ENCODE data around the gene ARTN.

ARTN gene

GRCh38 chr1:43908226-43908625, 25.4 kb upstream of the ARTN start:
- H3K27me3 ChIP-seq (ENCODE audit: control insufficient read depth, insufficient read depth, low read length): no peaks in the 10 kb centered on the region
- no peak overlapping the region for H3K9ac ChIP-seq (ENCODE audit: low read depth, low read length)
- no peak overlapping the region for H3K4me3 ChIP-seq (ENCODE audit: low read length)
- no peaks in the 10 kb centered on the region for H3K4me1 ChIP-seq (ENCODE audit: control insufficient read depth, insufficient read depth, low read length)
- H3K4me2 ChIP-seq (ENCODE audit: low read length): no peak overlapping the region
- H3K36me3 ChIP-seq (ENCODE audit: insufficient read depth, low read length): peaks cover 4% of the 10 kb centered on the region
- no peaks in the 10 kb centered on the region for H3K9me3 ChIP-seq (replicated peaks; ENCODE audit: low read length)

- H3K27me3 ChIP-seq (ENCODE audit: control insufficient read depth, insufficient read depth, low read length): no peaks in the 10 kb centered on the region
- H3K9ac ChIP-seq (ENCODE audit: low read depth, low read length): no peak overlapping the region
- no peak overlapping the region for H3K4me2 ChIP-seq (ENCODE audit: low read length)
- H3K4me1 ChIP-seq (ENCODE audit: control insufficient read depth, insufficient read depth, low read length): no peaks in the 10 kb centered on the region
- H3K9me3 ChIP-seq (replicated peaks; ENCODE audit: low read length): no peaks in the 10 kb centered on the region
- H3K36me3 ChIP-seq (ENCODE audit: insufficient read depth, low read length): peaks cover 6% of the 10 kb centered on the region
- no peak overlapping the region for H3K4me3 ChIP-seq (ENCODE audit: low read length)
Observed at GRCh38 chr1:43908858-43909257, 24.7 kb upstream of the ARTN start.

GRCh38 chr1:43910343-43910742, 23.3 kb upstream of the ARTN start:
- no peak overlapping the region for H3K9ac ChIP-seq (ENCODE audit: low read depth, low read length)
- no peak overlapping the region for H3K4me2 ChIP-seq (ENCODE audit: low read length)
- no peaks in the 10 kb centered on the region for H3K27me3 ChIP-seq (ENCODE audit: control insufficient read depth, insufficient read depth, low read length)
- H3K4me1 ChIP-seq (ENCODE audit: control insufficient read depth, insufficient read depth, low read length): peaks cover 8% of the 10 kb centered on the region
- H3K4me3 ChIP-seq (ENCODE audit: low read length): no peak overlapping the region
- H3K36me3 ChIP-seq (ENCODE audit: insufficient read depth, low read length): peaks cover 6% of the 10 kb centered on the region
- no peaks in the 10 kb centered on the region for H3K9me3 ChIP-seq (replicated peaks; ENCODE audit: low read length)

GRCh38 chr1:43912607-43913006, 21.0 kb upstream of the ARTN start:
- Histone ChIP-seq H3K4me3 (ENCODE audit: low read length) (no peak overlapping the region), H3K4me2 (ENCODE audit: low read length) (no peak overlapping the region), H3K36me3 (ENCODE audit: insufficient read depth, low read length) (peaks cover 6% of the 10 kb centered on the region), H3K4me1 (ENCODE audit: control insufficient read depth, insufficient read depth, low read length) (peaks cover 10% of the 10 kb centered on the region), H3K9ac (ENCODE audit: low read depth, low read length) (no peak overlapping the region), H3K27me3 (ENCODE audit: control insufficient read depth, insufficient read depth, low read length) (no peaks in the 10 kb centered on the region), H3K9me3 (replicated peaks; ENCODE audit: low read length) (no peaks in the 10 kb centered on the region)

GRCh38 chr1:43913051-43913501, 20.5 kb upstream of the ARTN start:
- H3K4me2 ChIP-seq (ENCODE audit: low read length): no peak overlapping the region
- no peaks in the 10 kb centered on the region for H3K9me3 ChIP-seq (replicated peaks; ENCODE audit: low read length)
- H3K27me3 ChIP-seq (ENCODE audit: control insufficient read depth, insufficient read depth, low read length): no peaks in the 10 kb centered on the region
- H3K4me1 ChIP-seq (ENCODE audit: control insufficient read depth, insufficient read depth, low read length): peaks cover 10% of the 10 kb centered on the region
- H3K4me3 ChIP-seq (ENCODE audit: low read length): no peak overlapping the region
- no peak overlapping the region for H3K9ac ChIP-seq (ENCODE audit: low read depth, low read length)
- H3K36me3 ChIP-seq (ENCODE audit: insufficient read depth, low read length): peaks cover 6% of the 10 kb centered on the region

GRCh38 chr1:43913666-43914360, 19.8 kb upstream of the ARTN start:
- no peaks in the 10 kb centered on the region for H3K9me3 ChIP-seq (replicated peaks; ENCODE audit: low read length)
- no peak overlapping the region for H3K4me2 ChIP-seq (ENCODE audit: low read length)
- H3K4me3 ChIP-seq (ENCODE audit: low read length): no peak overlapping the region
- peaks cover 6% of the 10 kb centered on the region for H3K36me3 ChIP-seq (ENCODE audit: insufficient read depth, low read length)
- no peak overlapping the region for H3K9ac ChIP-seq (ENCODE audit: low read depth, low read length)
- no peaks in the 10 kb centered on the region for H3K27me3 ChIP-seq (ENCODE audit: control insufficient read depth, insufficient read depth, low read length)
- peaks cover 10% of the 10 kb centered on the region for H3K4me1 ChIP-seq (ENCODE audit: control insufficient read depth, insufficient read depth, low read length)

GRCh38 chr1:43914576-43915525, 18.8 kb upstream of the ARTN start:
- no peak overlapping the region for H3K4me3 ChIP-seq (ENCODE audit: low read length)
- H3K9me3 ChIP-seq (replicated peaks; ENCODE audit: low read length): no peaks in the 10 kb centered on the region
- H3K36me3 ChIP-seq (ENCODE audit: insufficient read depth, low read length): peaks cover 6% of the 10 kb centered on the region
- H3K4me2 ChIP-seq (ENCODE audit: low read length): no peak overlapping the region
- H3K27me3 ChIP-seq (ENCODE audit: control insufficient read depth, insufficient read depth, low read length): no peaks in the 10 kb centered on the region
- H3K4me1 ChIP-seq (ENCODE audit: control insufficient read depth, insufficient read depth, low read length): peaks cover 10% of the 10 kb centered on the region
- H3K9ac ChIP-seq (ENCODE audit: low read depth, low read length): no peak overlapping the region

GRCh38 chr1:43919906-43920305, 13.7 kb upstream of the ARTN start:
- no peak overlapping the region for H3K4me2 ChIP-seq (ENCODE audit: low read length)
- H3K9me3 ChIP-seq (replicated peaks; ENCODE audit: low read length): no peaks in the 10 kb centered on the region
- no peaks in the 10 kb centered on the region for H3K36me3 ChIP-seq (ENCODE audit: insufficient read depth, low read length)
- H3K27me3 ChIP-seq (ENCODE audit: control insufficient read depth, insufficient read depth, low read length): no peaks in the 10 kb centered on the region
- no peak overlapping the region for H3K9ac ChIP-seq (ENCODE audit: low read depth, low read length)
- H3K4me1 ChIP-seq (ENCODE audit: control insufficient read depth, insufficient read depth, low read length): peaks cover 10% of the 10 kb centered on the region
- H3K4me3 ChIP-seq (ENCODE audit: low read length): no peak overlapping the region

- Histone ChIP-seq H3K4me3 (ENCODE audit: low read length) (no peak overlapping the region), H3K9me3 (replicated peaks; ENCODE audit: low read length) (no peaks in the 10 kb centered on the region), H3K4me2 (ENCODE audit: low read length) (no peak overlapping the region), H3K4me1 (ENCODE audit: control insufficient read depth, insufficient read depth, low read length) (peaks cover 4% of the 10 kb centered on the region), H3K36me3 (ENCODE audit: insufficient read depth, low read length) (no peaks in the 10 kb centered on the region), H3K9ac (ENCODE audit: low read depth, low read length) (no peak overlapping the region), H3K27me3 (ENCODE audit: control insufficient read depth, insufficient read depth, low read length) (no peaks in the 10 kb centered on the region)
Observed at GRCh38 chr1:43921022-43921421, 12.6 kb upstream of the ARTN start.

GRCh38 chr1:43924516-43924915, 9.1 kb upstream of the ARTN start:
- peaks cover 4% of the 10 kb centered on the region for H3K4me1 ChIP-seq (ENCODE audit: control insufficient read depth, insufficient read depth, low read length)
- H3K36me3 ChIP-seq (ENCODE audit: insufficient read depth, low read length): peaks cover 5% of the 10 kb centered on the region
- no peak overlapping the region for H3K4me2 ChIP-seq (ENCODE audit: low read length)
- H3K4me3 ChIP-seq (ENCODE audit: low read length): no peak overlapping the region
- H3K9me3 ChIP-seq (replicated peaks; ENCODE audit: low read length): no peaks in the 10 kb centered on the region
- no peak overlapping the region for H3K9ac ChIP-seq (ENCODE audit: low read depth, low read length)
- no peaks in the 10 kb centered on the region for H3K27me3 ChIP-seq (ENCODE audit: control insufficient read depth, insufficient read depth, low read length)

GRCh38 chr1:43925846-43926245, 7.8 kb upstream of the ARTN start:
- Histone ChIP-seq H3K4me1 (ENCODE audit: control insufficient read depth, insufficient read depth, low read length) (peaks cover 4% of the 10 kb centered on the region), H3K4me2 (ENCODE audit: low read length) (no peak overlapping the region), H3K9ac (ENCODE audit: low read depth, low read length) (no peak overlapping the region), H3K9me3 (replicated peaks; ENCODE audit: low read length) (no peaks in the 10 kb centered on the region), H3K36me3 (ENCODE audit: insufficient read depth, low read length) (peaks cover 9% of the 10 kb centered on the region), H3K4me3 (ENCODE audit: low read length) (no peak overlapping the region), H3K27me3 (ENCODE audit: control insufficient read depth, insufficient read depth, low read length) (no peaks in the 10 kb centered on the region)

Data from skeletal muscle satellite cell (primary cell).